ENCODE results near the gene COX14. TPM values are rescaled to one million over a fixed set of nuclear protein-coding genes. Genes with fewer than 3 reads are reported as not detected.

The COX14 gene
- polyA plus RNA-seq, 1 experiment = 77.0 TPM

- ChIA-PET POLR2A (no interaction called here), CTCF (interaction anchor here (1.4 to 10.4 kb wide), 11 partner anchors 9 to 123 kb away, joined by 5 to 290 read pairs (median 15); partner anchors contain the start of gene AQP5)
- Histone ChIP-seq H3K4me3 (ENCODE audit: low read depth, low read length) (no peak overlapping the region), H3K27me3 (ENCODE audit: control insufficient read depth, insufficient read depth, low read length) (no peaks in the 10 kb centered on the region), H3K9me3 (ENCODE audit: control insufficient read depth, insufficient read depth, low read length) (no peaks in the 10 kb centered on the region), H3K27ac (ENCODE audit: low read depth, low read length) (no peak overlapping the region)
- no peak for TF ChIP-seq CTCF (IDR thresholded peaks at IDR 0.05; ENCODE audit: low read depth, low read length)
- DNase-seq (ENCODE audit: low read depth, low spot score) = no peak
Observed at GRCh38 chr12:50069069-50069468, 43.0 kb upstream of the COX14 start.

- TF ChIP-seq CTCF (IDR thresholded peaks at IDR 0.05; ENCODE audit: low read depth, low read length) = no peak
- H3K27ac ChIP-seq (ENCODE audit: low read depth, low read length) = no peak overlapping the region
- no peaks in the 10 kb centered on the region for H3K27me3 ChIP-seq (ENCODE audit: control insufficient read depth, insufficient read depth, low read length)
- POLR2A ChIA-PET = interaction anchor here (0.9 kb wide), 1 partner anchor 102 kb away, joined by 4 read pairs; no protein-coding TSS in a partner anchor
- H3K9me3 ChIP-seq (ENCODE audit: control insufficient read depth, insufficient read depth, low read length) = no peaks in the 10 kb centered on the region
- DNase-seq (ENCODE audit: low read depth, low spot score) = no peak
- CTCF ChIA-PET = interaction anchor here (0.6 to 10.4 kb wide), 18 partner anchors 9 to 203 kb away, joined by 3 to 290 read pairs (median 14); partner anchors contain the start of genes AQP5 and SMARCD1
- H3K4me3 ChIP-seq (ENCODE audit: low read depth, low read length) = no peak overlapping the region
Observed at GRCh38 chr12:50069539-50069938, 42.5 kb upstream of the COX14 start.

GRCh38 chr12:50070314-50071060 lies 41.5 kb upstream of the COX14 start:
- peak; percentile 81 for DNase-seq (ENCODE audit: low read depth, low spot score)
- ChIA-PET CTCF (interaction anchor here (0.6 to 10.4 kb wide), 39 partner anchors 10 to 561 kb away, joined by 3 to 290 read pairs (median 6); partner anchors contain the start of genes AQP5, AQP6, COX14 and SMARCD1), POLR2A (interaction anchor here (0.7 to 1.3 kb wide), 5 partner anchors 14 to 103 kb away, joined by 3 to 7 read pairs (median 4); no protein-coding TSS in a partner anchor)
- Histone ChIP-seq H3K27ac (ENCODE audit: low read depth, low read length) (no peak overlapping the region), H3K9me3 (ENCODE audit: control insufficient read depth, insufficient read depth, low read length) (no peaks in the 10 kb centered on the region), H3K27me3 (ENCODE audit: control insufficient read depth, insufficient read depth, low read length) (no peaks in the 10 kb centered on the region), H3K4me3 (ENCODE audit: low read depth, low read length) (no peak overlapping the region)
- peak; percentile 98 for TF ChIP-seq CTCF (IDR thresholded peaks at IDR 0.05; ENCODE audit: low read depth, low read length)

- CTCF ChIA-PET = interaction anchor here (0.8 to 10.4 kb wide), 4 partner anchors 12 to 268 kb away, joined by 3 to 290 read pairs (median 26); partner anchors contain the start of gene SMARCD1
- Histone ChIP-seq H3K9me3 (ENCODE audit: control insufficient read depth, insufficient read depth, low read length) (no peaks in the 10 kb centered on the region), H3K4me3 (ENCODE audit: low read depth, low read length) (no peak overlapping the region), H3K27me3 (ENCODE audit: control insufficient read depth, insufficient read depth, low read length) (no peaks in the 10 kb centered on the region), H3K27ac (ENCODE audit: low read depth, low read length) (no peak overlapping the region)
- POLR2A ChIA-PET = no interaction called here
- no peak for TF ChIP-seq CTCF (IDR thresholded peaks at IDR 0.05; ENCODE audit: low read depth, low read length)
- DNase-seq (ENCODE audit: low read depth, low spot score) = no peak
Observed at GRCh38 chr12:50072198-50072907, 39.7 kb upstream of the COX14 start.

Data from AG04450 (cell line).